Transverse colon (tissue), 4 donors: ENCODE data around the gene SNX30.
A peak's percentile ranks its signal among the peaks of the same experiment; 100 is the strongest.

Experiments used
- CTCF ChIP-seq, 5 experiments: fragments of 200-600 bp in 3 of 5; fragments of 450-650 bp in 2 of 5; sonication (generic) in 3 of 5; IDR thresholded peaks; 1 replicate in 2 of 5; 2 replicates in 3 of 5; pipeline ENCODE4 v1.5.1; 2016 to 2017; ENCODE audit warnings: antibody characterized with exemption in 5 of 5, inconsistent platforms in 3 of 5, mild to moderate bottlenecking in 2 of 5, moderate library complexity in 1 of 5
- EP300 ChIP-seq: sonication (generic); formaldehyde crosslinking; IDR thresholded peaks from one replicate; pipeline ENCODE4 v1.6.1; 2017; ENCODE audit warnings: antibody characterized with exemption, low read depth
- POLR2A ChIP-seq: fragments of 450-650 bp; IDR thresholded peaks from one replicate; pipeline ENCODE4 v1.6.1; 2016; ENCODE audit warnings: antibody characterized with exemption, mild to moderate bottlenecking, moderate library complexity
- POLR2AphosphoS5 ChIP-seq, 3 donors: sonication (generic); formaldehyde crosslinking; IDR thresholded peaks; one replicate each; pipeline ENCODE4 v1.6.1; 2016; ENCODE audit warnings: antibody characterized with exemption in 3 of 3

GRCh38 chr9:112793213-112793810, 42.8 kb downstream of the SNX30 start:
- TF ChIP-seq CTCF (IDR thresholded peaks at IDR 0.05) (peak; percentile 65 to 70 (median 66)), POLR2A (no peak), POLR2AphosphoS5 (IDR thresholded peaks at IDR 0.05) (peak in 1 of 3 donors; percentile 21), EP300 (no peak)
